ENCODE results near the gene HSPA4. TPM values are rescaled to one million over a fixed set of nuclear protein-coding genes. Genes with fewer than 3 reads are reported as not detected.

HSPA4 gene
- total RNA-seq, 1 experiment from 2014 or later = 337 TPM

GRCh38 chr5:133081036-133081435, 29.2 kb downstream of the HSPA4 start:
- intact Hi-C loops (cut with micrococcal nuclease; ENCODE audit: unreplicated experiment) = no loop called here
- Histone ChIP-seq H3K27ac (ENCODE audit: low read depth, low read length, poor library complexity, severe bottlenecking) (no peak overlapping the region), H3K9me3 (ENCODE audit: low read depth, low read length, poor library complexity, severe bottlenecking) (no peaks in the 10 kb centered on the region), H3K36me3 (ENCODE audit: insufficient read depth, low read length, poor library complexity, severe bottlenecking) (peaks cover 48% of the 10 kb centered on the region), H3K27me3 (replicated peaks; ENCODE audit: insufficient read depth, low read depth, low read length, poor library complexity) (no peaks in the 10 kb centered on the region), H3K4me1 (ENCODE audit: insufficient read depth, low read length, poor library complexity, severe bottlenecking) (no peaks in the 10 kb centered on the region), H3K4me3 (ENCODE audit: low read depth, low read length, poor library complexity, severe bottlenecking) (no peak overlapping the region)
- no TSS peak for BruUV-seq (replicated peaks)
- TF ChIP-seq EZH2 (IDR thresholded peaks at IDR 0.05; ENCODE audit: borderline replicate concordance, low read depth, low read length, poor library complexity, severe bottlenecking) = no peak
- TF ChIP-seq, protein P1, sequence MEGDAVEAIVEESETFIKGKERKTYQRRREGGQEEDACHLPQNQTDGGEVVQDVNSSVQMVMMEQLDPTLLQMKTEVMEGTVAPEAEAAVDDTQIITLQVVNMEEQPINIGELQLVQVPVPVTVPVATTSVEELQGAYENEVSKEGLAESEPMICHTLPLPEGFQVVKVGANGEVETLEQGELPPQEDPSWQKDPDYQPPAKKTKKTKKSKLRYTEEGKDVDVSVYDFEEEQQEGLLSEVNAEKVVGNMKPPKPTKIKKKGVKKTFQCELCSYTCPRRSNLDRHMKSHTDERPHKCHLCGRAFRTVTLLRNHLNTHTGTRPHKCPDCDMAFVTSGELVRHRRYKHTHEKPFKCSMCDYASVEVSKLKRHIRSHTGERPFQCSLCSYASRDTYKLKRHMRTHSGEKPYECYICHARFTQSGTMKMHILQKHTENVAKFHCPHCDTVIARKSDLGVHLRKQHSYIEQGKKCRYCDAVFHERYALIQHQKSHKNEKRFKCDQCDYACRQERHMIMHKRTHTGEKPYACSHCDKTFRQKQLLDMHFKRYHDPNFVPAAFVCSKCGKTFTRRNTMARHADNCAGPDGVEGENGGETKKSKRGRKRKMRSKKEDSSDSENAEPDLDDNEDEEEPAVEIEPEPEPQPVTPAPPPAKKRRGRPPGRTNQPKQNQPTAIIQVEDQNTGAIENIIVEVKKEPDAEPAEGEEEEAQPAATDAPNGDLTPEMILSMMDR (conservative IDR thresholded peaks at IDR 0.05; ENCODE audit: low read depth, low read length) = no peak
- no peak for DNase-seq (ENCODE audit: low spot score)
- ChIA-PET CTCF (no interaction called here), POLR2A (ENCODE audit: low non-redundant PET) (no interaction called here)

DNA sequence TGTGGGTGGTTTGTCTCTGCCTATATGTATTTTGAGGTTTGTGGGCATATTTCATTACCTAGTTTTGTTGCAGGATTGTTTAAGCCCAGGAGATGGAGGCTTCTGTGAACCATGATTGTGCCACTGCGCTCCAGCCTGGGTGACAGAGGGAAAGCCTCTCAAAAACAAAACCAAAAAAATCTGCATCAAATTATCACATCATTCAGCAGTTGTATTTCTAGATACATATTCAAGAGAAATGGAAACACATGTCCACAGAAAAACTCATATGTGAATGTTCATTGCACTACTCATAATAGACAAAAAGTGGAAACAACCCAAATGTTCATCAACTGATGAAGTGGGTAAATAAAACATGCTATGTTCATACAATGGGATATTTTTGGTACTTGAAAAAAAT, 29.9 kb downstream of the HSPA4 start:
- intact Hi-C loops (cut with micrococcal nuclease; ENCODE audit: unreplicated experiment) = no loop called here
- no peak overlapping the region for H3K4me3 ChIP-seq (ENCODE audit: low read depth, low read length, poor library complexity, severe bottlenecking)
- DNase-seq (ENCODE audit: low spot score) = no peak
- no peaks in the 10 kb centered on the region for H3K9me3 ChIP-seq (ENCODE audit: low read depth, low read length, poor library complexity, severe bottlenecking)
- no peak for TF ChIP-seq EZH2 (IDR thresholded peaks at IDR 0.05; ENCODE audit: borderline replicate concordance, low read depth, low read length, poor library complexity, severe bottlenecking)
- TF ChIP-seq, protein P1 (conservative IDR thresholded peaks at IDR 0.05; ENCODE audit: low read depth, low read length) = no peak
- no peaks in the 10 kb centered on the region for H3K27me3 ChIP-seq (replicated peaks; ENCODE audit: insufficient read depth, low read depth, low read length, poor library complexity)
- ChIA-PET CTCF (no interaction called here), POLR2A (ENCODE audit: low non-redundant PET) (no interaction called here)
- no peaks in the 10 kb centered on the region for H3K4me1 ChIP-seq (ENCODE audit: insufficient read depth, low read length, poor library complexity, severe bottlenecking)
- H3K36me3 ChIP-seq (ENCODE audit: insufficient read depth, low read length, poor library complexity, severe bottlenecking) = peaks cover 49% of the 10 kb centered on the region
- no TSS peak for BruUV-seq (replicated peaks)
- H3K27ac ChIP-seq (ENCODE audit: low read depth, low read length, poor library complexity, severe bottlenecking) = no peak overlapping the region

- ChIA-PET CTCF (no interaction called here), POLR2A (ENCODE audit: low non-redundant PET) (no interaction called here)
- Histone ChIP-seq H3K27ac (ENCODE audit: low read depth, low read length, poor library complexity, severe bottlenecking) (no peak overlapping the region), H3K9me3 (ENCODE audit: low read depth, low read length, poor library complexity, severe bottlenecking) (no peaks in the 10 kb centered on the region), H3K4me3 (ENCODE audit: low read depth, low read length, poor library complexity, severe bottlenecking) (no peak overlapping the region), H3K36me3 (ENCODE audit: insufficient read depth, low read length, poor library complexity, severe bottlenecking) (peaks cover 49% of the 10 kb centered on the region), H3K4me1 (ENCODE audit: insufficient read depth, low read length, poor library complexity, severe bottlenecking) (no peaks in the 10 kb centered on the region), H3K27me3 (replicated peaks; ENCODE audit: insufficient read depth, low read depth, low read length, poor library complexity) (no peaks in the 10 kb centered on the region)
- DNase-seq (ENCODE audit: low spot score) = no peak
- TF ChIP-seq, protein P1 (conservative IDR thresholded peaks at IDR 0.05; ENCODE audit: low read depth, low read length) = no peak
- TF ChIP-seq EZH2 (IDR thresholded peaks at IDR 0.05; ENCODE audit: borderline replicate concordance, low read depth, low read length, poor library complexity, severe bottlenecking) = no peak
- intact Hi-C loops (cut with micrococcal nuclease; ENCODE audit: unreplicated experiment) = no loop called here
- no TSS peak for BruUV-seq (replicated peaks)
Observed at GRCh38 chr5:133082128-133082527, 30.3 kb downstream of the HSPA4 start.

All from A673 (cell line).